HEK293T (cell line): ENCODE data around the gene NPVF.

Experiments used
- CTCF ChIA-PET: fragments of 350-600 bp; formaldehyde crosslinking; extraction: SDS; loops from one replicate; lab custom pipeline; 2021; ENCODE audit warnings: antibody characterized with exemption, inconsistent platforms; lab: Yijun Ruan, JAX
- POLR2A ChIA-PET: fragments of 350-600 bp; formaldehyde crosslinking; extraction: SDS; loops from one replicate; lab custom pipeline; 2020; ENCODE audit warnings: antibody characterized with exemption, inconsistent platforms; lab: Yijun Ruan, JAX
- DNase-seq: peaks from one replicate; pipeline ENCODE4 v3.0.0; 2012; ENCODE audit warnings: mixed read lengths; ENCODE audit errors: extremely low spot score
- ARNT ChIP-seq: fragments of 450-650 bp; IDR thresholded peaks from 2 replicates; pipeline ENCODE4 v1.6.1; 2017; ENCODE audit warnings: mild to moderate bottlenecking
- BHLHE40 ChIP-seq: fragments of 450-650 bp; IDR thresholded peaks from 2 replicates; pipeline ENCODE4 v1.6.1; 2016; ENCODE audit warnings: mild to moderate bottlenecking, moderate library complexity, borderline replicate concordance
- CTBP1 ChIP-seq: fragments of 450-650 bp; IDR thresholded peaks from 2 replicates; pipeline ENCODE4 v1.6.1; 2016; ENCODE audit warnings: borderline replicate concordance
- ELF4 ChIP-seq: fragments of 450-650 bp; IDR thresholded peaks from 2 replicates; pipeline ENCODE4 v1.6.1; 2017; ENCODE audit warnings: antibody characterized with exemption
- FOXA1 ChIP-seq: fragments of 450-650 bp; IDR thresholded peaks from 2 replicates; pipeline ENCODE4 v1.6.1; 2016; ENCODE audit warnings: mild to moderate bottlenecking
- FOXK2 ChIP-seq: fragments of 450-650 bp; IDR thresholded peaks from 2 replicates; pipeline ENCODE4 v1.6.1; 2016; ENCODE audit warnings: mild to moderate bottlenecking
- FOXM1 ChIP-seq: fragments of 450-650 bp; IDR thresholded peaks from 2 replicates; pipeline ENCODE4 v1.6.1; 2017; ENCODE audit warnings: mild to moderate bottlenecking, borderline replicate concordance
- HDGF ChIP-seq: fragments of 450-650 bp; IDR thresholded peaks from 2 replicates; pipeline ENCODE4 v1.6.1; 2017; ENCODE audit warnings: antibody characterized with exemption, borderline replicate concordance
- L3MBTL2 ChIP-seq: fragments of 450-650 bp; conservative IDR thresholded peaks from 2 replicates; pipeline ENCODE4 v1.6.1; 2016; ENCODE audit warnings: mild to moderate bottlenecking
- LEF1 ChIP-seq: fragments of 450-650 bp; IDR thresholded peaks from 2 replicates; pipeline ENCODE4 v1.6.1; 2017; ENCODE audit warnings: mild to moderate bottlenecking, borderline replicate concordance
- NFRKB ChIP-seq: fragments of 450-650 bp; IDR thresholded peaks from 2 replicates; pipeline ENCODE4 v1.6.1; 2016; ENCODE audit warnings: mild to moderate bottlenecking, moderate library complexity
- SP1 ChIP-seq: fragments of 450-650 bp; IDR thresholded peaks from 2 replicates; pipeline ENCODE4 v1.6.1; 2017
- SUZ12 ChIP-seq: fragments of 450-650 bp; IDR thresholded peaks from 2 replicates; pipeline ENCODE4 v1.6.1; 2016; ENCODE audit warnings: mild to moderate bottlenecking
- TARDBP ChIP-seq: fragments of 450-650 bp; IDR thresholded peaks from 2 replicates; pipeline ENCODE4 v1.6.1; 2016
- ZNF384 ChIP-seq: fragments of 450-650 bp; IDR thresholded peaks from 2 replicates; pipeline ENCODE4 v1.6.1; 2016
- TF ChIP-seq, protein P1 (sequence below): fragments of 450-650 bp; IDR thresholded peaks from 2 replicates; pipeline ENCODE4 v1.6.1; 2016

NPVF gene

DNA sequence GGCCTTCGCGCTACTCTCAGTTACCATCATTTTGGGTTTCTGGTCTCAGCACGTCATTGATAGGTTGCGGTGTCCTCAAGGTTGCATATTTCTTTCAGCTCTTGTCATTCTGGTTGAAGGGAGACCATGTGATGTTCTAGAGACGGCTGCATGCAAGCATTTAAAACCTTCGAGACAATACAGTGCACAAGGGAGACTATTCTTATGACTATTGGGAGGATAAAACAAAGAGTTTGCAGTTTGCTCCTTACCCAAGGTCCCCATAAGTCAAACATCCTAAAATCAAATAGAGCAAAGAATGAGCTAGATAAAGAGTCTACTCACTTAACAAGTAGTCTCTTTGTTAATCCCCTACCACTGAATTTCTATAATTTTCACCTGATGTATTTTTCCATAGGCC is 39.1 kb downstream of the NPVF start:
- ChIA-PET CTCF (interaction anchor here (1.3 kb wide), 1 partner anchor 9 kb away, joined by 3 read pairs; no protein-coding TSS in a partner anchor), POLR2A (no interaction called here)
- no peak for DNase-seq
- TF ChIP-seq, protein P1, sequence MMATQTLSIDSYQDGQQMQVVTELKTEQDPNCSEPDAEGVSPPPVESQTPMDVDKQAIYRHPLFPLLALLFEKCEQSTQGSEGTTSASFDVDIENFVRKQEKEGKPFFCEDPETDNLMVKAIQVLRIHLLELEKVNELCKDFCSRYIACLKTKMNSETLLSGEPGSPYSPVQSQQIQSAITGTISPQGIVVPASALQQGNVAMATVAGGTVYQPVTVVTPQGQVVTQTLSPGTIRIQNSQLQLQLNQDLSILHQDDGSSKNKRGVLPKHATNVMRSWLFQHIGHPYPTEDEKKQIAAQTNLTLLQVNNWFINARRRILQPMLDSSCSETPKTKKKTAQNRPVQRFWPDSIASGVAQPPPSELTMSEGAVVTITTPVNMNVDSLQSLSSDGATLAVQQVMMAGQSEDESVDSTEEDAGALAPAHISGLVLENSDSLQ, result no peak
- TF ChIP-seq SP1, result no peak

DNA sequence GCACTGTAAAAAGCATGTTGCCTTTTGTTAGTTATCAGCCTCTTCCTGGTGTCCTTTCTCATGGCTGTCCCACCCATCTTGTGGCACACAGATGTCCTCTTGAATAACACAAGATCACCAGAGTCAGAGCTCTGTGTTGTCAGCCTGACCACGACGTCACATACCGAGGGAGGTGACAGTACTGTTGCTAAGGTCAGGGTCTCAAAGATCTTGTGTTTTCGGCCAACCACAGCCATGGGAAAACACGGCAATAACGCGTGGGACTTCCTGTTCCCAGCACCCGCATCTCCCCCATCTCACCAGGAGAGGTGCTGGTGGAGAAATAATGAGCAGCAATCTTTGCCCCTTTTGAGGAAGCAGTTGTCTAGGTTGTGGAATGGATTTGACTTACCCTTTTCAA is 40.4 kb downstream of the NPVF start:
- ChIA-PET CTCF (no interaction called here), POLR2A (no interaction called here)
- TF ChIP-seq CTBP1, result no peak
- TF ChIP-seq TARDBP, result no peak
- no peak for TF ChIP-seq BHLHE40
- no peak for TF ChIP-seq ARNT
- no peak for TF ChIP-seq SUZ12
- TF ChIP-seq FOXA1, result no peak
- no peak for TF ChIP-seq SP1
- no peak for TF ChIP-seq NFRKB
- no peak for TF ChIP-seq L3MBTL2
- TF ChIP-seq ZNF384, result no peak
- TF ChIP-seq, protein P1, result no peak
- TF ChIP-seq HDGF, result no peak
- no peak for TF ChIP-seq ELF4
- TF ChIP-seq FOXK2, result no peak
- no peak for TF ChIP-seq LEF1

DNA sequence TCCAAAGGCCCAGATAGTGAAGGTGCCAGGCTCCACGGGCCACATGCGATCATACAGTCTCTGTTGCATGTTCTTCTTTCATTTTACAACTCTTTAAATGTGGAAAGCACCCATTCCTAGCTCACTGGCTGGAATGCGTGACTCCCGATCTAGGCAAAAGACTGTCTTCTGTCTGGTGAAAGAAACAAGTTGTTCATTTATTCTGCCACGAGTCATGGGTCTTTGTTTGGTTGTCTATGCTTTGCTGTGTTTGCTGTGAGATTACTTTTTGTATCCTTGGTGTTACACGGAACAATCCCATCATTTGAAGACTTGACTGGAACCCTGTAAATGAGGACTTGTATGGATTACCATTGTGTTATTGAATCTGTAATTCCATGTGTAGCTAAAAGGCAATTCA is 41.9 kb downstream of the NPVF start:
- POLR2A ChIA-PET, result no interaction called here
- CTCF ChIA-PET, result interaction anchor here (0.5 to 1.1 kb wide), 4 partner anchors 11 to 586 kb away, joined by 3 read pairs; no protein-coding TSS in a partner anchor
- TF ChIP-seq ARNT, result no peak
- no peak for TF ChIP-seq NFRKB
- no peak for DNase-seq

More for the DNA sequence above, 40.4 kb downstream of the NPVF start:
- DNase-seq, result no peak

DNA sequence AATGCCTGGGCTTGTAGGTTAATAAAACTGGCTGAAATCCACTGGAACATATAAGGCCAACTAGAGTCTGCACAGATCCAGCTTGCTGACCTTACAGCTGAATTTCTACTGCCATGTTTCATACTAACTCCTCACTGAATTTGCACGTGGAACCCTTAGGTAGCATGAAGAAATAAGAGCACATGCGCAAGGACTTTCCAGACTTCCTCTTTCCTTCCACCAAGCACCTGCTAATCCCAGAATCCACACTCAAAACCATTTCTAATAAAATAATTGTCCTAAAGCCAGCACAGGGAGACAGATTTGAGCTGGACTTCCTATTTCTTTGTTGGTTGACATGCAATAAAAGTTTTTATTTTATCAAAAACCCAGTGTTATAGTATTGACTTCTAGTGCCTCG is 46.8 kb downstream of the NPVF start:
- CTCF ChIA-PET, result no interaction called here
- POLR2A ChIA-PET, result no interaction called here
- TF ChIP-seq SP1 (no peak), LEF1 (no peak), FOXA1 (no peak), SUZ12 (no peak)
- TF ChIP-seq, protein P1, result no peak
- DNase-seq, result no peak

DNA sequence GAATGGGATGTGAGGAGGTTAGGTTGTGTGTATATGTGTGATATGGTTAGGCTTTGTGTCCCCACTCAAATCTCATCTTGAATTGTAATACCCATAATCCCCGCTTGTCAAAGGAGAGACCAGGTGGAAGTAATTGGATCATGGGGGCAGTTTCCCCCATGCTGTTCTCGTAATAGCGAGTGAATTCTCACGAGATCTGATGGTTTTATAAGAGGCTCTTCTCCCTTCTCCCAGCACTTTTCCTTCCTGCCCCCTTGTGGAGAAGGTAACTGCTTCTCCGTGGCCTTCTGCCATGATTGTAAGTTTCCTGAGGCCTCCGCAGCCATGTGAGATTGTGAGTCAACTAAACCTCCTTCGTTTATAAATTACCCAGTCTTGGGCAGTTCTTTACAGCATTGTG is 47.3 kb downstream of the NPVF start:
- no peak for DNase-seq
- no peak for TF ChIP-seq SP1
- no peak for TF ChIP-seq HDGF
- TF ChIP-seq L3MBTL2, result no peak
- TF ChIP-seq ARNT, result no peak
- TF ChIP-seq CTBP1, result no peak
- TF ChIP-seq, protein P1, result no peak
- no peak for TF ChIP-seq FOXK2
- no peak for TF ChIP-seq BHLHE40
- TF ChIP-seq SUZ12, result no peak
- TF ChIP-seq FOXA1, result no peak
- TF ChIP-seq FOXM1, result no peak
- TF ChIP-seq NFRKB, result no peak
- TF ChIP-seq ZNF384, result no peak
- no peak for TF ChIP-seq LEF1
- no peak for TF ChIP-seq TARDBP
- TF ChIP-seq ELF4, result no peak
- ChIA-PET POLR2A (interaction anchor here (0.9 to 1.1 kb wide), 3 partner anchors 52 to 56 kb away, joined by 3 to 7 read pairs (median 4); partner anchors contain the start of gene CYCS), CTCF (interaction anchor here (0.6 to 1.0 kb wide), 3 partner anchors 8 to 111 kb away, joined by 3 to 4 read pairs (median 3); no protein-coding TSS in a partner anchor)

GRCh38 chr7:25180592-25180923 is 47.7 kb downstream of the NPVF start:
- TF ChIP-seq FOXM1 (no peak), NFRKB (no peak)
- TF ChIP-seq, protein P1, result no peak
- ChIA-PET CTCF (interaction anchor here (0.6 to 1.0 kb wide), 3 partner anchors 8 to 111 kb away, joined by 3 to 4 read pairs (median 3); no protein-coding TSS in a partner anchor), POLR2A (interaction anchor here (0.9 to 1.1 kb wide), 3 partner anchors 52 to 55 kb away, joined by 3 to 7 read pairs (median 4); partner anchors contain the start of gene CYCS)
- DNase-seq, result no peak
